IPS-11a (cell line): ENCODE results near the gene CDH23.
"Not testable (repeated sequence)": the region's sequence is repeated elsewhere in the genome, so short reads cannot be mapped to it uniquely, and the experiment has no call there.

ENCODE experiments used
- H3K4me3 ChIP-seq: one replicate; pipeline ENCODE4 v1.5.1; 2013; ENCODE audit warnings: low read depth, low read length, control low read depth

The CDH23 gene

GRCh38 chr10:71597821-71598498 is 201.2 kb downstream of the CDH23 start:
- no peak overlapping the region for H3K4me3 ChIP-seq

GRCh38 chr10:71598621-71599055 is 201.9 kb downstream of the CDH23 start:
- H3K4me3 ChIP-seq: no peak overlapping the region

- H3K4me3 ChIP-seq: no peak overlapping the region
Measured at GRCh38 chr10:71599518-71599917, 202.8 kb downstream of the CDH23 start.

GRCh38 chr10:71600242-71600641 is 203.5 kb downstream of the CDH23 start:
- not testable (repeated sequence) for H3K4me3 ChIP-seq

- H3K4me3 ChIP-seq: no peak overlapping the region
Measured at GRCh38 chr10:71600849-71601248, 204.1 kb downstream of the CDH23 start.

DNA sequence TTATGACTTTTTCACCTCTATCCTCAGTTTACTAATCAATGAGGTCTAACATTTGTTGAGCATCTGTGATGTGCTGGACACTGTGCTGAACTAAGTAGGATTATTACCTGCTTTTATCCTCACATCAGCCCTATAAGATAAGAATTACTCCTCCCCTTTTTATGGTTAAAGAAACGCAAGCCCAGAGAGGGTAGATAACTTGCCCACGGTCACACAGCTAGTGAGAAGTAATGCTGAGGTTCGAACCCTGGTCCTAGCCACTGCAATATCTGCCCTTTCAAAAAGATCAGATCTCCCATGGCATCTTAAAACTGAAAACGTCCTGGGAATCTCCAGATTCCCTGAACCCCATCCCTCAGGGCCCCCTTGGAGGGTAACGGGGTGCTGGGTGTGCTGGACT is 204.6 kb downstream of the CDH23 start:
- H3K4me3 ChIP-seq: no peak overlapping the region

- no peak overlapping the region for H3K4me3 ChIP-seq
Measured at GRCh38 chr10:71603150-71603549, 206.4 kb downstream of the CDH23 start.

DNA sequence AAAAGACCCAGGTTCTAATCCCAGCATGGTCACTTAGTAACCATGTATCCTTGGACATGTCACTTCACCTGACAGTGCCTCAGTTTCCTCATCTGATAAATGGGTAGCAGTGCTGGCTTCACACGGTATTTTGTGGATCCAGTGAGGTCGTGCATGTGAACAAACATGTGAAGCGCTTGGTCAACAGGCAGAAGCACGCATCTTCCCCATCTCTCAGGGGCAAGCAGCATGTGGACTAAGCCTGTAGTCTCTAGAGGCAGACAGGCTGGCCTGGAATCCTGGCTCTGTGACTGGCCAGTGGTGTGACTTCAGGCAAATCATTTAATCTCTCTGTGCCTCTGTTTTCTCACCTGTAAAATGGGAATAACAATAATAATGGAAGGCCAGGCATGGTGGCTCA is 207.0 kb downstream of the CDH23 start:
- no peak overlapping the region for H3K4me3 ChIP-seq

DNA sequence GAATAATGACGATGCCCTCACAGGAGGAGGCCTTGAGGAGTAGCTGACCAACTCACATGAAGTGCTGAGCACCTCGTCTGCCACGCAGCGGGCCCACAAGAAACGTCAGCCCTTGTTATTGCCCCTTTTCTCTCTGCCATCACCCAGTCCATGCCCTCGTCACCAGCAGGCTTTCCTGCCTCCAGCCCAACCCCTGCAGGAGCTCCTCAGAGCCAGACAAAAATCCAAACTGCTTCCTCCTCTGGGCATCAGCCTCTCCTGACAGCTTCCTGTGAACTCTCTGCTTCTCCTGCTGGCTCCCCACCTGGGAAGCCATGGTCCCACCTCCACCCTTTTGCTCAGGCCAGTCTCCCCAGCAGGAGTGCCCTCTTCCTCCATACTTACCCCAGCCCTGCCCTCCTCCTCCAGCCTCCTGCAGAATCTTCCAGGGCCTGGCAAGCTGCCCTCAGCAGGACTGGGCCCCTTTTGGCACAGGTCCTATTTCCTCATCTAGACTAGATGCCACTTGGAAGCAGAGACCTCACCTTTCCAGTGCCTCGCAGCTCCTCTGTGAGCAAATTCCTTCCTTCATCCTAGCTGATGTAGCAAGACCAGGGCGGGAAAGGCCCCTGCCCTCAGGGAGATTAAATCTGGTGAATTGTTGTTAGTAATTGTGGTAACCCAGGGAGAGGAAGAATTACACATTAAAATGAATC is 207.8 kb downstream of the CDH23 start:
- no peak overlapping the region for H3K4me3 ChIP-seq

GRCh38 chr10:71605263-71605962 is 208.7 kb downstream of the CDH23 start:
- H3K4me3 ChIP-seq: no peak overlapping the region

DNA sequence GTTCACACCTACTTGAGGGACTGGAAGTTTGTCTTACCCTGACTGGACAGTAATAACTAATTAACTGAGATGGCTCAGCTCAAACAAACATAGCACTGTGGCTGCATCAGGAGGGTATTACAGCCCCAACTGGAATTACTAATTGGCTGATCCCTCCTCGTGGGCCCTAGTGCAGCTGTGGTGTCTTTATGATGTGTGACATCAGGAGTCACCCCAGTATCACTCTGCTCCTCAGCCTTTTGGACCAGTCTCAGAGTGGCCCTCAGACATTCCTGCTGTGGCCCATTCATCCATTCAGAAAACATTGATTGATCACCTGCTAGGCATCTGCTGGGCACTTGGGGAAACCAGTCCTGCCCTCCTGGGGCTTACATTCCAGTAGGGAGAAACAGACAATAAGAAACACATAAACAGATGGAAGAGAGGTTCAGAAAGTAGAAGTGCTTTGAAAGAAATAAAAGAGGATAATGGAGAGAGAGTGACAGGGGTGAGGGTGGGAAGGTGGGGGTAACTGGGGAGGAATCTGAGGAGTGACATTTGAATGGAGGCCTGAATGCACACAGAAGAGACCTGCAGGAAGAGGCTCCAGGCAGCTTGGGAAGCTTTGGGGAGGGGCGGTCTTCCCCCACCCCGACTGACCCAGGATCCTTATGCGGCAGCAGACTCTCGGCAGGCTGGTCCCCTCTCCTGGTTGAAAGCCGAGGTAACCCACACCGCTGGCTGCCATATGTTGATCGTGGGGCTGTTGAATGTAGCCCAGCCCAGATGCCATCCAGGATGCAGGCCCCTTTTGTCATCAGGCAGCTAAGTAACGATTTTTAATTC is 209.7 kb downstream of the CDH23 start:
- no peak overlapping the region for H3K4me3 ChIP-seq

DNA sequence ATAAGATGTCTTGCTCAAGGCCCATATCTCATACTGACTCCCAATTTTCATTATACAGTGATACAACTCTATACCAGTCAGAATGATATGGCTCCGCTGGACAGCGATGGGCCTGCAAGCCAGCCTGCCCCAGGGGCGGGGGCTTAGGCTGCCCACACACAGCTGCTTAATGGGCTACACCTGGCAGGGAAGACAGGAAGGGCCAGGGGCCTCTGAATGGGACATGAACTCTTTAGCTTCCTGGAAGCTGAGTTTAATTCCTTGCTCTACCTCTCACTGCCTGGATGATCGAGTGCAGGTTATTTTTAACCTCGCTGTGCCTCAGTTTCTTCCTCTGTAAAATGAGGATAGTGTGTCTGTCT is 210.3 kb downstream of the CDH23 start:
- H3K4me3 ChIP-seq: no peak overlapping the region

GRCh38 chr10:71608819-71609768 is 212.4 kb downstream of the CDH23 start:
- H3K4me3 ChIP-seq: no peak overlapping the region

GRCh38 chr10:71610651-71611050 is 213.9 kb downstream of the CDH23 start:
- H3K4me3 ChIP-seq: no peak overlapping the region

DNA sequence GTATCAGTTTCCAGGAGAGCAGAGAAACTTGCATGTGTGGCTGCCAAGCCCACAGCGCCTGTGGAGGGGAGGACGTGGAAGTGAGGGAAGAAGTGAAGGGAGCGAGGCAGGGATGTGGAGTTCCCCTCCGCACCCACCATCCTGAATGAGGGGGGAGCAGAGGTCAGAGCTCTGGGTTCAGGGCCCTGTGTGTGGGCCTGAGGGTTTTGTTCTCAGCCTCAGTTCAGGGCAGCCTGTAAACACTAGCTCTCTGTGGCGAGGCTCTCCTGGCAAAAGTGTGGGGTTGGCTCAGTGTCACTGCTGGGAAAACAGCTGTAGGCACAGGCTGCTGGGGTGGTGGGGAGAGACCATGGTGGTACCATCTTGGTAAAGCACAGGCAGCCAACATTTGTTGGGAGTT is 214.4 kb downstream of the CDH23 start:
- no peak overlapping the region for H3K4me3 ChIP-seq

- no peak overlapping the region for H3K4me3 ChIP-seq
Measured at GRCh38 chr10:71611709-71612422, 215.1 kb downstream of the CDH23 start.

GRCh38 chr10:71613261-71613777 is 216.6 kb downstream of the CDH23 start:
- no peak overlapping the region for H3K4me3 ChIP-seq

DNA sequence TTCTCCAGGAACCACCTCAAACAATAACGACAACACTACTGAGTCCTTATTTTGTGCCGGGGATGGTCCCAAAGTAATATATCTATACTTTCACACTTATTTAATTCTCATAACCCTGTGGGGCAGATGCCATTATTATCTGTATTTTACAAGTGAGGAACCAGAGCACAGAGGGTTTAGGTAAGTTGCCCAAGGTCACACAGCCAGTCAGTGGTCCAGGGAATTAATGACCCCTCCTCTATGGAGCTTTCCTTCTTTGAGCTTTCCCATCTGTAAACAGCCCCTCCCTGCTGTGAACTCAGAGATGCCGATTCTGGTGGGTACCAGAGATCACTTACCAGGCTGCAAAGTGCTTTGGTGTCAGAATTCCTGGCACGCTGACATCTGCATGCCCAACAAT is 217.2 kb downstream of the CDH23 start:
- H3K4me3 ChIP-seq: no peak overlapping the region

GRCh38 chr10:71614946-71615345 is 218.2 kb downstream of the CDH23 start:
- H3K4me3 ChIP-seq: no peak overlapping the region
